GM12878 (cell line): ENCODE measurements around the gene CCSER1. TPM values are rescaled to one million over a fixed set of nuclear protein-coding genes. Genes with fewer than 3 reads are reported as not detected.
"Not testable (repeated sequence)": the region's sequence is repeated elsewhere in the genome, so short reads cannot be mapped to it uniquely, and the experiment has no call there.

Source experiments
- ATAC-seq: fragments of 200-7000 bp; cut with Tn5 transposase; 3 replicates; pipeline ENCODE4 v1.9.1; 2020; ENCODE audit warnings: mild to moderate bottlenecking, moderate library complexity
- BruUV-seq: library from RNA; stranded (reverse); fragments of 400-500 nt; replicated peaks from 2 replicates; lab custom pipeline; 2021; lab: Mats Ljungman, UMichigan
- CTCF ChIA-PET: fragments of 300-600 bp; sonication (Branson Sonifier 250); formaldehyde crosslinking; extraction: SDS; loops from one replicate; lab custom pipeline; 2021; ENCODE audit warnings: inconsistent platforms; lab: Yijun Ruan, JAX
- POLR2A ChIA-PET: fragments of 350-600 bp; formaldehyde crosslinking; extraction: SDS; loops from one replicate; lab custom pipeline; 2021; ENCODE audit warnings: inconsistent platforms; lab: Charles Lee
- RAD21 ChIA-PET: fragments of 300-600 bp; sonication (Branson Sonifier 250); formaldehyde crosslinking; loops from one replicate; lab custom pipeline; 2023; ENCODE audit warnings: antibody characterized with exemption; ENCODE audit not compliant: unreplicated experiment; lab: Charles Lee
- SMC1A ChIA-PET: fragments of 300-600 bp; sonication (Branson Sonifier 250); formaldehyde crosslinking; loops from one replicate; lab custom pipeline; 2023; ENCODE audit not compliant: unreplicated experiment, uncharacterized antibody; lab: Charles Lee
- DNase-seq: peaks from one replicate; pipeline ENCODE4 v3.0.0-alpha.2; 2011; ENCODE audit warnings: low read depth, low spot score
- FAIRE-seq: peaks from 3 replicates; lab custom pipeline; 2011; peaks lifted over from hg19 to GRCh38; lab: Jason Lieb, UNC
- H2AFZ ChIP-seq: 2 replicates; pipeline ENCODE4 v1.6.0; 2011; ENCODE audit warnings: low read depth, low read length, control low read depth; ENCODE audit not compliant: control insufficient read depth
- H3K27ac ChIP-seq: 2 replicates; pipeline ENCODE4 v1.5.1; 2011; ENCODE audit warnings: control low read depth; ENCODE audit not compliant: control insufficient read depth, insufficient read depth
- H3K27me3 ChIP-seq, 2 experiments: replicated peaks in 1 of 2; 2 replicates each; pipeline versions ENCODE4 v1.6.0 to v1.6.1; 2011; ENCODE audit warnings: low read length in 1 of 2; ENCODE audit not compliant: control insufficient read depth in 2 of 2, insufficient read depth in 2 of 2
- H3K36me3 ChIP-seq, 2 experiments: 2 replicates each; pipeline ENCODE4 v1.5.1; 2011; ENCODE audit warnings: low read length in 1 of 2; ENCODE audit not compliant: control insufficient read depth in 2 of 2, insufficient read depth in 2 of 2
- H3K4me1 ChIP-seq: 2 replicates; pipeline ENCODE4 v1.6.1; 2011; ENCODE audit warnings: mild to moderate bottlenecking, low read length, moderate library complexity, mixed read lengths; ENCODE audit not compliant: control insufficient read depth, insufficient read depth
- H3K4me2 ChIP-seq: 2 replicates; pipeline ENCODE4 v1.6.0; 2011; ENCODE audit warnings: control low read depth; ENCODE audit not compliant: control insufficient read depth, insufficient read depth
- H3K4me3 ChIP-seq: fragments of 200-600 bp; sonication (generic); 2 replicates; pipeline ENCODE4 v1.5.1; 2016
- H3K79me2 ChIP-seq: 2 replicates; pipeline ENCODE4 v1.6.0; 2011; ENCODE audit warnings: low read length; ENCODE audit not compliant: control insufficient read depth, insufficient read depth
- H3K9ac ChIP-seq: 2 replicates; pipeline ENCODE4 v1.8.0; 2011; ENCODE audit warnings: low read length, control low read depth, mixed read lengths; ENCODE audit not compliant: control insufficient read depth, insufficient read depth
- H3K9me3 ChIP-seq: replicated peaks from 3 replicates; pipeline ENCODE4 v1.5.1; 2011; ENCODE audit warnings: mild to moderate bottlenecking, low read length; ENCODE audit not compliant: control insufficient read depth, insufficient read depth
- H4K20me1 ChIP-seq: 2 replicates; pipeline ENCODE4 v1.6.0; 2011; ENCODE audit not compliant: control insufficient read depth, insufficient read depth
- BRCA1 ChIP-seq: IDR thresholded peaks from 2 replicates; pipeline ENCODE4 v1.6.1; 2011; ENCODE audit warnings: low read depth, low read length, improper control_type of control experiment
- CBFB ChIP-seq: IDR thresholded peaks from 2 replicates; pipeline ENCODE4 v1.6.1; 2016; ENCODE audit warnings: antibody characterized with exemption, low read depth
- DPF2 ChIP-seq: fragments of 450-650 bp; IDR thresholded peaks from 2 replicates; pipeline ENCODE4 v1.6.1; 2017; ENCODE audit warnings: mild to moderate bottlenecking
- EP300 ChIP-seq, 2 experiments: fragments of 150-350 bp in 1 of 2; IDR thresholded peaks; 2 replicates each; pipeline ENCODE4 v1.6.1; 2011 to 2012; ENCODE audit warnings: low read depth in 2 of 2, low read length in 2 of 2, borderline replicate concordance in 1 of 2, improper control_type of control experiment in 1 of 2, inconsistent platforms in 1 of 2; ENCODE audit not compliant: control insufficient read depth in 1 of 2
- IKZF1 ChIP-seq: fragments of 450-650 bp; conservative IDR thresholded peaks from 2 replicates; pipeline ENCODE4 v1.6.1; 2017; ENCODE audit warnings: antibody characterized with exemption, mild to moderate bottlenecking
- KDM1A ChIP-seq: fragments of 200-600 bp; sonication (generic); IDR thresholded peaks from 2 replicates; pipeline ENCODE4 v1.6.1; 2016; ENCODE audit warnings: borderline replicate concordance
- NR2C1 ChIP-seq: fragments of 450-650 bp; IDR thresholded peaks from 2 replicates; pipeline ENCODE4 v1.6.1; 2017; ENCODE audit warnings: antibody characterized with exemption, mild to moderate bottlenecking, moderate library complexity
- POLR2AphosphoS2 ChIP-seq: IDR thresholded peaks from 2 replicates; pipeline ENCODE4 v1.6.1; 2011; ENCODE audit warnings: low read depth, mild to moderate bottlenecking, low read length, improper control_type of control experiment, moderate library complexity
- RAD51 ChIP-seq: fragments of 450-650 bp; IDR thresholded peaks from 2 replicates; pipeline ENCODE4 v1.6.1; 2016; ENCODE audit warnings: moderate library complexity, mild to moderate bottlenecking, inconsistent platforms
- RCOR1 ChIP-seq: conservative IDR thresholded peaks from 2 replicates; pipeline ENCODE4 v1.6.1; 2012; ENCODE audit warnings: low read depth, low read length, improper control_type of control experiment
- SPI1 ChIP-seq: IDR thresholded peaks from 2 replicates; pipeline ENCODE4 v1.6.1; 2011; ENCODE audit warnings: low read depth, mild to moderate bottlenecking, low read length, moderate library complexity, borderline replicate concordance; ENCODE audit not compliant: insufficient read depth
- SUZ12 ChIP-seq: fragments of 200-600 bp; sonication (generic); IDR thresholded peaks from one replicate; pipeline ENCODE4 v1.6.1; 2018; ENCODE audit warnings: antibody characterized with exemption, mild to moderate bottlenecking; ENCODE audit not compliant: unreplicated experiment
- TBL1XR1 ChIP-seq: IDR thresholded peaks from 2 replicates; pipeline ENCODE4 v1.6.1; 2012; ENCODE audit warnings: low read depth, low read length, improper control_type of control experiment
- TCF12 ChIP-seq: IDR thresholded peaks from 2 replicates; pipeline ENCODE4 v1.6.1; 2011; ENCODE audit warnings: low read depth, mild to moderate bottlenecking, low read length
- WGBS: methylation state at CpG from one replicate; pipeline ENCODE4 v1.1.6; 2016; ENCODE audit warnings: low lambda C conversion rate; ENCODE audit not compliant: insufficient replicate concordance, insufficient coverage; ENCODE audit errors: missing lambda C conversion rate; 5-methylcytosine and 5-hydroxymethylcytosine counted together
- in situ Hi-C: fragments of 300-500 bp; cut with MboI; formaldehyde crosslinking; loops from 9 replicates; pipeline ENCODE4 v1.14.3; 2018; ENCODE audit warnings: mixed read lengths
- intact Hi-C: fragments of 100-400 bp; cut with micrococcal nuclease; formaldehyde crosslinking; loops from one replicate; pipeline ENCODE4 v1.14.2; 2022; ENCODE audit not compliant: unreplicated experiment
- polyA plus RNA-seq, 11 experiments: library from polyadenylated mRNA; depleted of rRNA in 4 of 11; unstranded in 6 of 11; stranded (reverse) in 5 of 11; fragments of >200 nt; fragmentation: Nextera tagmentation in 4 of 11; fragmentation: Illumina TruSeq in 1 of 11; extraction: Ambion mirVana in 4 of 11; extraction: Trizol in 1 of 11; gene quantifications; 1 replicate in 1 of 11; 2 replicates in 10 of 11; pipeline versions ENCODE4 v1.2.1 to v1.2.3, GENCODE V29; 2011 to 2016; ENCODE audit warnings: inconsistent platforms in 2 of 11, missing spikeins in 2 of 11, low read depth in 1 of 11
- total RNA-seq, 4 experiments: library from RNA; depleted of rRNA in 3 of 4; stranded (reverse); fragments of >200 nt in 3 of 4; fragmentation: Illumina TruSeq in 1 of 4; extraction: Trizol in 1 of 4; gene quantifications; 2 replicates each; pipeline versions ENCODE4 v1.2.1 to v1.2.3, GENCODE V29; 2013 to 2021
- TF ChIP-seq, protein P1 (sequence below): fragments of 450-650 bp; formaldehyde crosslinking; IDR thresholded peaks from 2 replicates; pipeline ENCODE4 v1.4.0; 2020; ENCODE audit warnings: mild to moderate bottlenecking, moderate library complexity

CCSER1 gene
- total and polyA plus RNA-seq, 10 of the 15 experiments (the other 5 are each of a cell fraction or from before 2014, with no cell fraction given), result 0.22 to 2.7 (median 1.0) TPM

DNA sequence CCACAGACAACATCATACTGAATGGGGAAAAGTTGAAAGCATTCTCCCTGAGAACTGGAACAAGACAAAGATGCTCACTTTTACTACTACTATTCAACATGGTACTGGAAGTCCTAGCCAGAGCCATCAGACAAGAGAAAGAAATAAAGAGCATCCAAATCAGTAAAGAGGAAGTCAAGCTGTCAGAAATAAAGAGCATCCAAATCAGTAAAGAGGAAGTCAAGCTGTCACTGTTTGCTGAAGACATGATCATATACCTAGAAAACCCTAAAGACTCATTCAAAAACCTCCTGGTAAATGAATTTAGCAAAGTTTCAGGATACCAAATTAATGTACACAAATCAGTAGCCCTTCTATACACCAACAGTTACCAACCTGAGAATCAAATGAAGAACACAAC, 285.6 kb downstream of the CCSER1 start:
- H3K27ac ChIP-seq, H3K27me3 ChIP-seq, H4K20me1 ChIP-seq, FAIRE-seq, H3K36me3 ChIP-seq, H3K4me1 ChIP-seq, H3K9me3 ChIP-seq, H3K79me2 ChIP-seq, CTCF ChIA-PET, POLR2A ChIA-PET, BruUV-seq, H3K9ac ChIP-seq, SMC1A ChIA-PET, H3K4me2 ChIP-seq, H2AFZ ChIP-seq, DNase-seq, RAD21 ChIA-PET, H3K4me3 ChIP-seq, ATAC-seq: not testable (repeated sequence)
- in situ Hi-C loops, result loop anchor here (25.0 kb wide), 1 partner anchor 1975 kb away; no protein-coding TSS in a partner anchor
- intact Hi-C loops, result loop anchor here (10.0 kb wide), 3 partner anchors 702 to 1972 kb away; no protein-coding TSS in a partner anchor

GRCh38 chr4:90415116-90415515, 287.9 kb downstream of the CCSER1 start:
- whole genome bisulfite sequencing, result 17% methylated on average over 5 of the region's 5 CpGs
- POLR2A ChIA-PET, result no interaction called here
- no peak for ATAC-seq
- no peak for TF ChIP-seq SPI1
- no peak for TF ChIP-seq TCF12
- TF ChIP-seq SUZ12, result no peak
- TF ChIP-seq CBFB, result no peak
- TF ChIP-seq POLR2AphosphoS2, result no peak
- no peak for TF ChIP-seq DPF2
- no peak for TF ChIP-seq IKZF1
- no peak for TF ChIP-seq BRCA1
- TF ChIP-seq EP300 (IDR thresholded peaks at IDR 0.05; ENCODE audit: borderline replicate concordance in 1 of 2, control insufficient read depth in 1 of 2, low read depth in 2 of 2, low read length in 2 of 2), result no peak
- no peak for TF ChIP-seq RCOR1
- TF ChIP-seq TBL1XR1, result no peak
- TF ChIP-seq, protein P1, sequence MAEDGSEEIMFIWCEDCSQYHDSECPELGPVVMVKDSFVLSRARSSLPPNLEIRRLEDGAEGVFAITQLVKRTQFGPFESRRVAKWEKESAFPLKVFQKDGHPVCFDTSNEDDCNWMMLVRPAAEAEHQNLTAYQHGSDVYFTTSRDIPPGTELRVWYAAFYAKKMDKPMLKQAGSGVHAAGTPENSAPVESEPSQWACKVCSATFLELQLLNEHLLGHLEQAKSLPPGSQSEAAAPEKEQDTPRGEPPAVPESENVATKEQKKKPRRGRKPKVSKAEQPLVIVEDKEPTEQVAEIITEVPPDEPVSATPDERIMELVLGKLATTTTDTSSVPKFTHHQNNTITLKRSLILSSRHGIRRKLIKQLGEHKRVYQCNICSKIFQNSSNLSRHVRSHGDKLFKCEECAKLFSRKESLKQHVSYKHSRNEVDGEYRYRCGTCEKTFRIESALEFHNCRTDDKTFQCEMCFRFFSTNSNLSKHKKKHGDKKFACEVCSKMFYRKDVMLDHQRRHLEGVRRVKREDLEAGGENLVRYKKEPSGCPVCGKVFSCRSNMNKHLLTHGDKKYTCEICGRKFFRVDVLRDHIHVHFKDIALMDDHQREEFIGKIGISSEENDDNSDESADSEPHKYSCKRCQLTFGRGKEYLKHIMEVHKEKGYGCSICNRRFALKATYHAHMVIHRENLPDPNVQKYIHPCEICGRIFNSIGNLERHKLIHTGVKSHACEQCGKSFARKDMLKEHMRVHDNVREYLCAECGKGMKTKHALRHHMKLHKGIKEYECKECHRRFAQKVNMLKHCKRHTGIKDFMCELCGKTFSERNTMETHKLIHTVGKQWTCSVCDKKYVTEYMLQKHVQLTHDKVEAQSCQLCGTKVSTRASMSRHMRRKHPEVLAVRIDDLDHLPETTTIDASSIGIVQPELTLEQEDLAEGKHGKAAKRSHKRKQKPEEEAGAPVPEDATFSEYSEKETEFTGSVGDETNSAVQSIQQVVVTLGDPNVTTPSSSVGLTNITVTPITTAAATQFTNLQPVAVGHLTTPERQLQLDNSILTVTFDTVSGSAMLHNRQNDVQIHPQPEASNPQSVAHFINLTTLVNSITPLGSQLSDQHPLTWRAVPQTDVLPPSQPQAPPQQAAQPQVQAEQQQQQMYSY (CRISPR knock-in tag), result no peak
- TF ChIP-seq RAD51, result no peak
- TF ChIP-seq KDM1A, result no peak
- TF ChIP-seq NR2C1, result no peak

More at GRCh38 chr4:90415116-90415515, 287.9 kb downstream of the CCSER1 start:
- DNase-seq (no peak), FAIRE-seq (no peak)
- no TSS peak for BruUV-seq
- H3K27ac ChIP-seq, result no peak overlapping the region
- no peak overlapping the region for H3K4me2 ChIP-seq
- H3K4me3 ChIP-seq, result no peak overlapping the region
- no peaks in the 10 kb centered on the region for H3K36me3 ChIP-seq
- H3K9ac ChIP-seq, result no peak overlapping the region
- no peaks in the 10 kb centered on the region for H4K20me1 ChIP-seq
- CTCF ChIA-PET, result no interaction called here
- SMC1A ChIA-PET, result interaction anchor here (0.6 to 1.3 kb wide), 4 partner anchors 8 to 21 kb away, joined by 3 to 4 read pairs (median 3); no protein-coding TSS in a partner anchor
- RAD21 ChIA-PET, result no interaction called here
- H3K79me2 ChIP-seq, result no peaks in the 10 kb centered on the region
- no peaks in the 10 kb centered on the region for H3K9me3 ChIP-seq
- no peaks in the 10 kb centered on the region for H3K27me3 ChIP-seq
- no peak overlapping the region for H2AFZ ChIP-seq
- no peaks in the 10 kb centered on the region for H3K4me1 ChIP-seq
- intact Hi-C loops (loop anchor here (10.0 kb wide), 3 partner anchors 700 to 1970 kb away; no protein-coding TSS in a partner anchor), in situ Hi-C loops (loop anchor here (25.0 kb wide), 1 partner anchor 1972 kb away; no protein-coding TSS in a partner anchor)
